Skeletal muscle tissue (tissue), 4 donors: ENCODE results near the gene FBXO21. TPM values are rescaled to one million over a fixed set of nuclear protein-coding genes. Genes with fewer than 3 reads are reported as not detected.

Source experiments
- H3K27ac ChIP-seq: one replicate; pipeline ENCODE4 v1.7.0; 2013; ENCODE audit warnings: mild to moderate bottlenecking, low read depth, low read length, inconsistent platforms
- H3K27me3 ChIP-seq, 3 donors: one replicate each; pipeline ENCODE4 v1.7.0; 2013; ENCODE audit warnings: low read length in 3 of 3; ENCODE audit not compliant: control insufficient read depth in 3 of 3, insufficient read depth in 3 of 3
- H3K36me3 ChIP-seq, 3 donors: one replicate each; pipeline ENCODE4 v1.7.0; 2013; ENCODE audit warnings: low read length in 3 of 3; ENCODE audit not compliant: control insufficient read depth in 3 of 3, insufficient read depth in 3 of 3
- H3K4me1 ChIP-seq, 3 donors: one replicate each; pipeline ENCODE4 v1.7.0; 2013; ENCODE audit warnings: low read length in 3 of 3, mild to moderate bottlenecking in 3 of 3; ENCODE audit not compliant: control insufficient read depth in 3 of 3, insufficient read depth in 3 of 3
- H3K4me3 ChIP-seq, 3 donors: one replicate each; pipeline ENCODE4 v1.7.0; 2013; ENCODE audit warnings: low read length in 3 of 3
- H3K9ac ChIP-seq, 3 donors: one replicate each; pipeline ENCODE4 v1.7.0; 2013; ENCODE audit warnings: low read length in 3 of 3, mild to moderate bottlenecking in 3 of 3, moderate library complexity in 2 of 3, low read depth in 1 of 3
- H3K9me3 ChIP-seq, 3 donors: one replicate each; pipeline ENCODE4 v1.7.0; 2013; ENCODE audit warnings: low read length in 3 of 3; ENCODE audit not compliant: control insufficient read depth in 3 of 3
- total RNA-seq: library from RNA; depleted of rRNA; stranded (reverse); fragments of >200 nt; gene quantifications from one replicate; pipeline ENCODE4 v1.2.3, GENCODE V29; 2014
- donor health status: Osteomylitis.

FBXO21 gene
- total RNA-seq, 1 donor from 2014 or later: 37.6 TPM

- Histone ChIP-seq H3K36me3 (peaks cover 63 to 92% (median 91%) of the 10 kb centered on the region in 3 donors), H3K27ac (no peak overlapping the region)
These were observed 30.6 kb downstream of the FBXO21 start for GRCh38 chr12:117159674-117160073.

GRCh38 chr12:117158911-117159553 lies 31.2 kb downstream of the FBXO21 start:
- Histone ChIP-seq H3K36me3 (peaks cover 61 to 93% (median 91%) of the 10 kb centered on the region in 3 donors), H3K27ac (no peak overlapping the region), H3K4me3 (no peak overlapping the region), H3K27me3 (no peaks in the 10 kb centered on the region), H3K9me3 (no peaks in the 10 kb centered on the region), H3K4me1 (no peaks in the 10 kb centered on the region), H3K9ac (no peak overlapping the region)

More at GRCh38 chr12:117159674-117160073, 30.6 kb downstream of the FBXO21 start:
- no peak overlapping the region for H3K4me3 ChIP-seq
- H3K9ac ChIP-seq: no peak overlapping the region
- H3K27me3 ChIP-seq: no peaks in the 10 kb centered on the region
- no peaks in the 10 kb centered on the region for H3K4me1 ChIP-seq
- H3K9me3 ChIP-seq: no peaks in the 10 kb centered on the region

GRCh38 chr12:117158096-117158495 lies 32.2 kb downstream of the FBXO21 start:
- Histone ChIP-seq H3K9me3 (no peaks in the 10 kb centered on the region), H3K27me3 (no peaks in the 10 kb centered on the region), H3K36me3 (peaks cover 63 to 96% (median 89%) of the 10 kb centered on the region in 3 donors), H3K9ac (no peak overlapping the region), H3K4me3 (no peak overlapping the region), H3K4me1 (peaks cover 0 to under 1% (median 0%) of the 10 kb centered on the region in 3 donors), H3K27ac (no peak overlapping the region)

GRCh38 chr12:117155278-117156060 lies 34.8 kb downstream of the FBXO21 start:
- no peaks in the 10 kb centered on the region for H3K9me3 ChIP-seq
- H3K36me3 ChIP-seq: peaks cover 49 to 78% (median 67%) of the 10 kb centered on the region in 3 donors
- no peak overlapping the region for H3K4me3 ChIP-seq
- H3K4me1 ChIP-seq: peaks cover 0 to 2% (median 0%) of the 10 kb centered on the region in 3 donors
- no peak overlapping the region for H3K9ac ChIP-seq
- H3K27ac ChIP-seq: no peak overlapping the region
- H3K27me3 ChIP-seq: no peaks in the 10 kb centered on the region

- Histone ChIP-seq H3K9me3 (no peaks in the 10 kb centered on the region), H3K4me3 (no peak overlapping the region), H3K9ac (no peak overlapping the region), H3K36me3 (peaks cover 46 to 64% (median 57%) of the 10 kb centered on the region in 3 donors), H3K27ac (no peak overlapping the region), H3K27me3 (no peaks in the 10 kb centered on the region), H3K4me1 (peaks cover 0 to 2% (median 0%) of the 10 kb centered on the region in 3 donors)
These were observed 37.2 kb downstream of the FBXO21 start for GRCh38 chr12:117152793-117153775.

- H3K36me3 ChIP-seq: peaks cover 41 to 49% (median 47%) of the 10 kb centered on the region in 3 donors
- H3K4me1 ChIP-seq: peaks cover 0 to 2% (median 0%) of the 10 kb centered on the region in 3 donors
- H3K27me3 ChIP-seq: no peaks in the 10 kb centered on the region
- H3K27ac ChIP-seq: no peak overlapping the region
- H3K4me3 ChIP-seq: no peak overlapping the region
- H3K9ac ChIP-seq: no peak overlapping the region
- H3K9me3 ChIP-seq: no peaks in the 10 kb centered on the region
These were observed 38.8 kb downstream of the FBXO21 start for GRCh38 chr12:117151403-117152031.

- no peaks in the 10 kb centered on the region for H3K9me3 ChIP-seq
- peaks cover 0 to 2% (median 0%) of the 10 kb centered on the region in 3 donors for H3K4me1 ChIP-seq
- no peaks in the 10 kb centered on the region for H3K27me3 ChIP-seq
- peaks cover 40 to 44% (median 41%) of the 10 kb centered on the region in 3 donors for H3K36me3 ChIP-seq
- H3K4me3 ChIP-seq: no peak overlapping the region
- no peak overlapping the region for H3K9ac ChIP-seq
- H3K27ac ChIP-seq: no peak overlapping the region
These were observed 40.8 kb downstream of the FBXO21 start for GRCh38 chr12:117149431-117149830.

DNA sequence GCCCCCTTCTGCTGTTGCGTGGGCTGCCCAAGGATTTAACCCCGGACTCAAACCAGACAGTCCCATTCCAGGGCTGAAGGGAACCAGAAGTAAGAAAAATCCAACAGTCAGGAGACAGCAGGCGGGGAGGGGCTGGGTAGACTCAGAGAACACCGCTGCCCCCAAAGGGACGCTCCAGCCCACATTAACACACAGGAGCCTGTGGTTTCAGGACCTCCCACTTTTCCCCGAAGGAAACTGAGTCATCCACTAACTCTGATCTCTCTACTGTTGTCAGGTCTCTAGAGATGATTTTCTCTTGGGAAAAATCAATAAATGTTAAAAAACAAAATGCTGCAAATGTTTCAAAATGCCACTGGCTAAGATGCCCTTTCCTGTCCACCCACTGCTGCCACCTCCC lies 41.6 kb downstream of the FBXO21 start:
- Histone ChIP-seq H3K9ac (no peak overlapping the region), H3K27ac (no peak overlapping the region), H3K4me3 (no peak overlapping the region), H3K27me3 (no peaks in the 10 kb centered on the region), H3K4me1 (peaks cover 0 to 2% (median 0%) of the 10 kb centered on the region in 3 donors), H3K9me3 (no peaks in the 10 kb centered on the region), H3K36me3 (peaks cover 38 to 41% (median 40%) of the 10 kb centered on the region in 3 donors)

DNA sequence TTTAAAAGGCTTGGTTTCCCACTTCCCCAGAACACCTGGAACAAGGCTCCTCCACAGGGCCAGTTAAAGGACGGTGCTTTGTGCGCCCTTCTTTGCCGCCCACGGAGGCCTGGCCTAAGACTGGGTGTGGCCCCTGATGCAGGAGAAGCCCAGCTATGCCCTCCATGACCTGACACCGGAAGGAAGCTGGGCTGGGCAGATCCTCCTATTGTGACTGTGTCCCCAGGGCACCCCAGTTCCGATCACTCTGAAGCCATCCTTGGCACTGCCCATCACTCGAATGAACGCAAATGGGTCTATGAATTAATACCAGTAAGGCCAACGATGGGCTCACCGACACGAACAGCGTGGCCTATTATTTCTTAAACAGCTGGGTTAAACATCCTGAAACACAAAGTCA lies 42.6 kb downstream of the FBXO21 start:
- Histone ChIP-seq H3K27ac (no peak overlapping the region), H3K36me3 (peaks cover 35 to 41% (median 37%) of the 10 kb centered on the region in 3 donors), H3K9me3 (no peaks in the 10 kb centered on the region), H3K27me3 (no peaks in the 10 kb centered on the region), H3K4me1 (no peaks in the 10 kb centered on the region), H3K4me3 (no peak overlapping the region), H3K9ac (no peak overlapping the region)
